SJCRH30 (cell line): ENCODE measurements around the gene MTCH1. TPM values are rescaled to one million over a fixed set of nuclear protein-coding genes. Genes with fewer than 3 reads are reported as not detected.
A peak's percentile ranks its signal among the peaks of the same experiment; 100 is the strongest.
"Not testable (repeated sequence)": the region's sequence is repeated elsewhere in the genome, so short reads cannot be mapped to it uniquely, and the experiment has no call there.

Experiments
- DNase-seq, 2 experiments: peaks; one replicate each; pipeline ENCODE4 v3.0.0-alpha.2; 2015 to 2020
- H3K27ac ChIP-seq: fragments of 250-450 bp; sonication (Bioruptor Pico); 2 replicates; pipeline ENCODE4 v1.5.1; 2020; ENCODE audit warnings: mild to moderate bottlenecking, moderate library complexity
- H3K27me3 ChIP-seq: fragments of 250-450 bp; sonication (Bioruptor Pico); 2 replicates; pipeline ENCODE4 v1.5.1; 2020; ENCODE audit warnings: mild to moderate bottlenecking, moderate library complexity
- H3K36me3 ChIP-seq: fragments of 250-450 bp; sonication (Bioruptor Pico); 2 replicates; pipeline ENCODE4 v1.5.1; 2020; ENCODE audit warnings: mild to moderate bottlenecking, moderate library complexity
- H3K4me1 ChIP-seq: fragments of 250-450 bp; sonication (Bioruptor Pico); 2 replicates; pipeline ENCODE4 v1.5.1; 2020; ENCODE audit warnings: mild to moderate bottlenecking, moderate library complexity
- H3K4me3 ChIP-seq: fragments of 250-450 bp; sonication (Bioruptor Pico); 2 replicates; pipeline ENCODE4 v1.5.1; 2020; ENCODE audit warnings: mild to moderate bottlenecking, moderate library complexity
- H3K9me3 ChIP-seq: fragments of 250-450 bp; sonication (Bioruptor Pico); replicated peaks from 2 replicates; pipeline ENCODE4 v1.5.1; 2020; ENCODE audit warnings: mild to moderate bottlenecking, moderate library complexity
- total RNA-seq: library from RNA; depleted of rRNA; stranded (reverse); fragments of >200 nt; shearing (Covaris generic); gene quantifications from 2 replicates; pipeline ENCODE4 v1.2.3, GENCODE V29; 2014

Gene MTCH1
- total RNA-seq, 1 experiment from 2014 or later, result 173 TPM

GRCh38 chr6:37008484-37009465, 22.8 kb upstream of the MTCH1 start:
- Histone ChIP-seq H3K27me3 (no peaks in the 10 kb centered on the region), H3K4me1 (no peaks in the 10 kb centered on the region), H3K9me3 (no peaks in the 10 kb centered on the region), H3K36me3 (no peaks in the 10 kb centered on the region), H3K27ac (no peak overlapping the region), H3K4me3 (no peak overlapping the region)
- no peak for DNase-seq

- Histone ChIP-seq H3K36me3 (no peaks in the 10 kb centered on the region), H3K4me3 (no peak overlapping the region), H3K4me1 (no peaks in the 10 kb centered on the region), H3K9me3 (no peaks in the 10 kb centered on the region), H3K27me3 (no peaks in the 10 kb centered on the region), H3K27ac (no peak overlapping the region)
- DNase-seq, result peak in 1 of 2 experiments; percentile 24
Measured at GRCh38 chr6:37007340-37008043, 21.5 kb upstream of the MTCH1 start.

- H3K27ac ChIP-seq, result no peak overlapping the region
- H3K36me3 ChIP-seq, result no peaks in the 10 kb centered on the region
- H3K4me1 ChIP-seq, result no peaks in the 10 kb centered on the region
- no peak overlapping the region for H3K4me3 ChIP-seq
- no peaks in the 10 kb centered on the region for H3K9me3 ChIP-seq
- H3K27me3 ChIP-seq, result no peaks in the 10 kb centered on the region; the same call in 1 of the 2 replicates
- DNase-seq, result no peak
Measured at GRCh38 chr6:37006793-37007339, 20.9 kb upstream of the MTCH1 start.

GRCh38 chr6:37005827-37006567, 20.0 kb upstream of the MTCH1 start:
- no peak overlapping the region for H3K4me3 ChIP-seq
- no peaks in the 10 kb centered on the region; the same call in 1 of the 2 replicates for H3K27me3 ChIP-seq
- no peak for DNase-seq
- H3K4me1 ChIP-seq, result no peaks in the 10 kb centered on the region
- H3K27ac ChIP-seq, result no peak overlapping the region
- H3K36me3 ChIP-seq, result no peaks in the 10 kb centered on the region
- no peaks in the 10 kb centered on the region for H3K9me3 ChIP-seq

- Histone ChIP-seq H3K9me3 (no peaks in the 10 kb centered on the region), H3K36me3 (no peaks in the 10 kb centered on the region), H3K27ac (no peak within 1 kb of the TSS), H3K4me3 (no peak within 1 kb of the TSS), H3K4me1 (no peaks in the 10 kb centered on the region), H3K27me3 (no peaks in the 10 kb centered on the region; the same call in 1 of the 2 replicates)
- DNase-seq, result no peak
Measured at GRCh38 chr6:37005061-37005810, 19.2 kb upstream of the MTCH1 start, which contains the start of gene FGD2. Gene FGD2, plus strand, starts transcription at chr6:37005655. Its CDS starts 163 bp downstream, at chr6:37005818.

GRCh38 chr6:37004044-37004980, 18.3 kb upstream of the MTCH1 start:
- no peaks in the 10 kb centered on the region for H3K36me3 ChIP-seq
- no peaks in the 10 kb centered on the region for H3K4me1 ChIP-seq
- H3K27me3 ChIP-seq, result no peaks in the 10 kb centered on the region; the same call in 1 of the 2 replicates
- H3K4me3 ChIP-seq, result no peak overlapping the region
- H3K9me3 ChIP-seq, result no peaks in the 10 kb centered on the region
- H3K27ac ChIP-seq, result no peak overlapping the region
- DNase-seq, result peak in 1 of 2 experiments; percentile 29

- no peak for DNase-seq
- Histone ChIP-seq H3K27ac (no peak overlapping the region), H3K27me3 (peaks cover 7% of the 10 kb centered on the region)
Measured at GRCh38 chr6:36999751-37000125, 13.7 kb upstream of the MTCH1 start.

GRCh38 chr6:36999061-36999750, 13.2 kb upstream of the MTCH1 start:
- H3K27me3 ChIP-seq, result peaks cover 7% of the 10 kb centered on the region
- H3K36me3 ChIP-seq, result no peaks in the 10 kb centered on the region
- H3K4me1 ChIP-seq, result 0 out of 2 replicates have a peak, but pooled peaks cover 6% of the 10 kb centered on the region
- H3K27ac ChIP-seq, result no peak overlapping the region
- no peaks in the 10 kb centered on the region for H3K9me3 ChIP-seq
- H3K4me3 ChIP-seq, result no peak overlapping the region
- DNase-seq, result peak in 1 of 2 experiments; percentile 23

More at GRCh38 chr6:36999751-37000125, 13.7 kb upstream of the MTCH1 start:
- H3K4me3 ChIP-seq, result no peak overlapping the region
- H3K4me1 ChIP-seq, result 0 out of 2 replicates have a peak, but pooled peaks cover 6% of the 10 kb centered on the region
- H3K9me3 ChIP-seq, result no peaks in the 10 kb centered on the region
- H3K36me3 ChIP-seq, result no peaks in the 10 kb centered on the region

GRCh38 chr6:36998723-36999038, 12.7 kb upstream of the MTCH1 start:
- DNase-seq, result no peak
- Histone ChIP-seq H3K4me1 (0 out of 2 replicates have a peak, but pooled peaks cover 6% of the 10 kb centered on the region), H3K36me3 (no peaks in the 10 kb centered on the region), H3K27me3 (peaks cover 7% of the 10 kb centered on the region), H3K27ac (no peak overlapping the region), H3K9me3 (no peaks in the 10 kb centered on the region), H3K4me3 (no peak overlapping the region)

- Histone ChIP-seq H3K4me3 (no peak overlapping the region), H3K36me3 (no peaks in the 10 kb centered on the region), H3K9me3 (no peaks in the 10 kb centered on the region), H3K27ac (no peak overlapping the region), H3K4me1 (0 out of 2 replicates have a peak, but pooled peaks cover 6% of the 10 kb centered on the region), H3K27me3 (peaks cover 7% of the 10 kb centered on the region)
- DNase-seq, result no peak
Measured at GRCh38 chr6:36997811-36998722, 12.1 kb upstream of the MTCH1 start.

- DNase-seq, H3K36me3 ChIP-seq, H3K4me1 ChIP-seq, H3K27ac ChIP-seq, H3K27me3 ChIP-seq, H3K4me3 ChIP-seq, H3K9me3 ChIP-seq: not testable (repeated sequence)
Measured at GRCh38 chr6:36990401-36990800, 4.4 kb upstream of the MTCH1 start.

- H3K27ac ChIP-seq, result no peak overlapping the region
- H3K27me3 ChIP-seq, result no peaks in the 10 kb centered on the region
- no peaks in the 10 kb centered on the region for H3K36me3 ChIP-seq
- DNase-seq, result no peak
- H3K4me1 ChIP-seq, result peaks cover 5% of the 10 kb centered on the region; the same call in 1 of the 2 replicates
- no peaks in the 10 kb centered on the region for H3K9me3 ChIP-seq
- H3K4me3 ChIP-seq, result no peak overlapping the region
Measured at GRCh38 chr6:36989264-36989663, 3.3 kb upstream of the MTCH1 start.
